GM12892 (cell line): ENCODE data around the gene WDFY3.

ENCODE experiments used
- DNase-seq: peaks from one replicate; pipeline ENCODE4 v3.0.0; 2011; ENCODE audit not compliant: insufficient read length
- FAIRE-seq: peaks from 2 replicates; lab custom pipeline; 2011; peaks lifted over from hg19 to GRCh38; lab: Jason Lieb, UNC
- POLR2A ChIP-seq: IDR thresholded peaks from 2 replicates; pipeline ENCODE4 v1.6.1; 2011; ENCODE audit warnings: low read depth, low read length, control low read depth
- POLR2AphosphoS5 ChIP-seq: IDR thresholded peaks from 2 replicates; pipeline ENCODE4 v1.6.1; 2011; ENCODE audit warnings: low read depth, low read length, control low read depth
- TAF1 ChIP-seq: IDR thresholded peaks from 2 replicates; pipeline ENCODE4 v1.6.1; 2011; ENCODE audit warnings: low read depth, mild to moderate bottlenecking, control low read depth, low read length, borderline replicate concordance

WDFY3 gene

GRCh38 chr4:84901740-84902281, 64.7 kb downstream of the WDFY3 start:
- no peak for TF ChIP-seq POLR2A
- no peak for TF ChIP-seq POLR2AphosphoS5
- no peak for TF ChIP-seq TAF1
- DNase-seq (no peak), FAIRE-seq (no peak)

DNA sequence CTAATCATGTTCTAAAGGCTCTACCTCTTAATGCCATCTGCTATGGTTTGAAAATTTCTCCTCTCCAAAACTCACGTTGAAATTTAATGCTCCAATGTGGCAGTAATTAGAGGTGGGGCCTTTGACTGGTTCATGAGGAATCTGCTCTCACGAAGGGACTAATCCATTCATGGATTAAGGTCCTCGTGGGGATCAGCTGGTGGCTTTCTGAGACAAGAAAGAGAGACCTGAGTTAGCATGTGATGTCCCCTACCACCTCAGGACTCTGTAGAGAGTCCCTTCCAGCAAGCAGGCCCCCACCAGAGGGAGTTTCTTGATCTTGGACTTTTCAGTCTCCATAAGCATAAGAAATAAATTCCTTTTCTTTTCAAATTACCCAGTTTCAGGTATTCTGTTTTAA, 65.3 kb downstream of the WDFY3 start:
- no peak for TF ChIP-seq TAF1
- no peak for TF ChIP-seq POLR2AphosphoS5
- TF ChIP-seq POLR2A, result no peak
- FAIRE-seq, result no peak
- no peak for DNase-seq

DNA sequence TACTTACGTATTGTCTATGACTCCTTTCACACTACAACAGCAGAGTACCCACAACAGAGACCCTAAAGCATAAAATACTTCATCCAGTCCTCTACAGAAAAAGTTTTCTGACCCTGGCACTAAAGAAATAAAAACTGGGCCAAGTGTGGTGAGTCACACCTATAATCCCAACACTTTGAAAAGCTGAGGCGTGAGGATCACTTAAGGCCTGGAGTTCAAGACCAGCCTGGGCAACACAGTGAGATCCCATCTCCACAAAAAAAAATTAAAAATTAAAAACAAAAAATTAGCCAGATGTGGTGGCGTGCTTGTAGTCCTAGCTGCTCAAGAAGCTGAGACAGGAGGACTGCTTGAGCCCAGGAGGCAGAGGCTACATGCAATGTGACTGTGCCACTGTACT, 66.9 kb downstream of the WDFY3 start:
- DNase-seq (no peak), FAIRE-seq (no peak)
- TF ChIP-seq POLR2A (no peak), TAF1 (no peak), POLR2AphosphoS5 (no peak)

- no peak for FAIRE-seq
- no peak for DNase-seq
- TF ChIP-seq TAF1 (no peak), POLR2A (no peak), POLR2AphosphoS5 (no peak)
These were observed 69.0 kb downstream of the WDFY3 start for GRCh38 chr4:84897516-84897915.

DNA sequence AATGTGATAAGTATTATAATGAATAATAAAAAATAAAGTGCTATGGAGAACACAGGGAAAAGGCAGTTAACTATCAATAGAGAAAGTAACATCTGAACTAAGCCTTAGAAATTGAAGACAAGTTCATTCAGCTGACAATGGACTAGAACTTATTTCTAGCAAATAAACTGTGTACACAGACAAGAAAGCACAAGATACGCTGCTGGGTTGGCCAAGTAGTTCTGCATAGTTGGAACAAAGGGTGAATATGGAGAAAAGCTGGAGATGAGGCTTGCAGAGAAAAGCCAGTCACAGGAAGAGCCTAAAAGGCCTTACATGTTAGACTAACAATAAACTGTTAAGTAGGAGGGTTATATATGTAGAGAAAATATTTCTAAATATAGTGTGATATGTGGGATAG, 71.2 kb downstream of the WDFY3 start:
- FAIRE-seq (no peak), DNase-seq (no peak)
- no peak for TF ChIP-seq TAF1
- TF ChIP-seq POLR2AphosphoS5, result no peak
- no peak for TF ChIP-seq POLR2A

- no peak for TF ChIP-seq POLR2AphosphoS5
- FAIRE-seq (no peak), DNase-seq (no peak)
These were observed 71.9 kb downstream of the WDFY3 start for GRCh38 chr4:84894621-84895020.

DNA sequence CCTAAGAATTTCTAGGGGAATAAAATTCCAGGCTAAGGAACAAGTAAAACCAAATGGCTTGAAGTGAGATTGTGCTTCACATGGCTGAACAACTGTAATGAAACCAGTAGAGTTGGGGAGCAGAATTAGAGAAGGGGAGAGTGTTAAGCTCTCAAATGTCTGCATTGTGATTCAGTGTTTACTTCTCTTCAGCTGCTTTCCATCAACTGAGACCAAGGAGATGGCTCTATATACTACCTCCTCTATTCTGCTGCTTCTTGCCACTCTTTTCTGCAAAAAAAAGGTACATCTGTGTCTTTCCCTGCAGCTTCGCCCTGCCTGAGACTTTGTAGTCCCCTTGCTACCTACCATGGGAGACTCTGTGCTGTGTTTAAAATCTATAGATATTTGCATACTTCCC, 73.5 kb downstream of the WDFY3 start:
- no peak for FAIRE-seq
- no peak for DNase-seq
- TF ChIP-seq TAF1 (no peak), POLR2AphosphoS5 (no peak), POLR2A (no peak)

GRCh38 chr4:84887824-84888223, 78.7 kb downstream of the WDFY3 start:
- no peak for FAIRE-seq
- no peak for TF ChIP-seq TAF1
- no peak for TF ChIP-seq POLR2A
- TF ChIP-seq POLR2AphosphoS5, result no peak
- no peak for DNase-seq

DNA sequence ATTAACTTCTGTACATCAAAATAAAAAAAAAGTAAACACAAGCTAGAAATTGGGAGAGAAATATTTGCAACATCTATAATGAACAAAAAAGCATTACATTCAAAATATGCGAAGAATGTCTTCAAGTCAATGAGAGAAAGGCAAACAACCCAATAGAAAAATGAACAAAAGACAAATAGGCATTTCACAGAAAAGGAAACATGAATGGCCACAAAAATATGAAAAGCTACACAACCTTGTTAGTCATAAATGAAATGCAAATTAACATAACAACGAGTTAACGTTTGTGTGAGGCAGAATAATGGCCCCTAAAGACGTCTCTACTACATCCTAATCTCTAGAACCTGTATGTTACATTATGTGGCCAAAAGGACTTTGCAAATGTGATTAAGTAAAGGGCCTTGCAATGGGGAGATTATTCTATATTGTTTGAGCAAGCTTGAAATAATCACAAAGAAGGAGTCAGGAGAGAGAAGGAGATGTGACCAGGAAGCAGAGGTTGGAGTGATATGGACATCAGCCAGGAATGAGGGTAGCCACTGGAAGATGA, 86.8 kb downstream of the WDFY3 start:
- FAIRE-seq (no peak), DNase-seq (no peak)
- TF ChIP-seq TAF1 (no peak), POLR2A (no peak), POLR2AphosphoS5 (no peak)

GRCh38 chr4:84878546-84878945, 87.9 kb downstream of the WDFY3 start:
- DNase-seq (no peak), FAIRE-seq (no peak)
- TF ChIP-seq POLR2AphosphoS5 (no peak), TAF1 (no peak), POLR2A (no peak)

DNA sequence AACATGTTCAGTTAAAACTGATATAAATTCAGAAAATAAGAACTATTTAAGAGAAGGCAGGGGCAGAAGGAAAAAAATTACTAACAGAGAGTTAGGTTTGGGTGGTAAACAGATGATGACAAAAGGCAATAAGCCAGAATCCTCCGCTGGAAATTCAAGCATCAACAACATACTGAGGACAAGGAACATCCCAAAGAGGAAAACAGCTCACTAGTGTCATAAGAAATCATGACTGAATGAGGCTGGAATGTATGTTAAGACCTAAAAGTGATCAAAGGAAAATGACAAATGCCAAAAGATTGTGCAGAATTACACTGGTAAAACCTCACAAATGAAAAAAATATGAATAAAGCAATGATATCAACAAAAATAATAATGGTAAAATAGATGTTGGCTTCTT, 88.4 kb downstream of the WDFY3 start:
- no peak for TF ChIP-seq POLR2AphosphoS5
- TF ChIP-seq TAF1, result no peak
- no peak for TF ChIP-seq POLR2A
- FAIRE-seq (no peak), DNase-seq (no peak)

DNA sequence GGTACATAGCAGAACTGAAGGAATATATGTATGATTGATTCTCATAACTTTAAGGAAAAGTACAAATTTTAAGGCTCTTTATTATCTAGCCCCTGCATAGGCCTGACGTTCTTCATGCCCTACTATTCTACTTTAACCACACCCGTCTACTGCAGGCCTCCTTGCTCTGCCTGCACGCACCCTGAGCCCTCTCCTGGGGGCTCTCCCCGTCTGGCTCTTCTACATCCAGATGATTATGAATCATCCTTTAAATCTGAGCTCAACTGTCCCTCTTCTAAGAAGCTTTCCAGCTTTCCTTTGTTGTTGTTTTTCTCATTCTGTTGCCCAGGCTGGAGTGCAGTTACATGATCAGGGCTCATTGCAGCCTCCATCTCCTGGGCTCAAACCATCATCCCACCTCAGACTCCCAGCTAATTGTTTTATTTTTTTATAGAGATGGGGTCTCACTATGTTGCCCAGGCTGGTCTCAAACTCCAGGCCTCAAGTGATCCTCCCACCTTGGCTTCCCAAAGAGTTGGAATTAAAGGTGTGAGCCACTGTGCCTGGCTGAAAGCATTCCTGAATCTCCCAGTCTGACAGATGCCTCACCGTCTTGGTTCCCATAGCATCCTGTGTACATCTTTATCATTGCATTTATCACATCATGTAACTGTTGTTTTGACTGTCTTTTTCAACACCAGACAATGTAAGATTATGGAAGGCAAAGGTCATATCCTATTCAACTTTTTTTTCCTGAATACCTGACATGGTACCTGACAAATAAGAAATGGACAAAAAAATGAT, 89.2 kb downstream of the WDFY3 start:
- no peak for DNase-seq
- FAIRE-seq, result no peak
- TF ChIP-seq TAF1 (no peak), POLR2AphosphoS5 (no peak), POLR2A (no peak)
